Astrocyte of the spinal cord (primary cell): ENCODE results near the gene LDLR.
A peak's percentile ranks its signal among the peaks of the same experiment; 100 is the strongest.
"Not testable (repeated sequence)": the region's sequence is repeated elsewhere in the genome, so short reads cannot be mapped to it uniquely, and the experiment has no call there.

Source experiments
- DNase-seq: peaks from one replicate; pipeline ENCODE4 v3.0.0; 2011; ENCODE audit warnings: low read depth, low spot score
- H3K4me3 ChIP-seq: 2 replicates; pipeline ENCODE4 v1.5.1; 2011; ENCODE audit warnings: low read depth, mild to moderate bottlenecking, low read length, moderate library complexity
- in situ Hi-C: cut with HindIII; loops from 2 replicates; pipeline ENCODE4 v1.10.0; 2017; ENCODE audit warnings: low sequenced_read_pairs
- TF ChIP-seq, protein P1 (sequence below): IDR thresholded peaks from 2 replicates; pipeline ENCODE4 v1.5.1; 2012; ENCODE audit warnings: low read depth, mild to moderate bottlenecking, low read length, inconsistent platforms

The LDLR gene

DNA sequence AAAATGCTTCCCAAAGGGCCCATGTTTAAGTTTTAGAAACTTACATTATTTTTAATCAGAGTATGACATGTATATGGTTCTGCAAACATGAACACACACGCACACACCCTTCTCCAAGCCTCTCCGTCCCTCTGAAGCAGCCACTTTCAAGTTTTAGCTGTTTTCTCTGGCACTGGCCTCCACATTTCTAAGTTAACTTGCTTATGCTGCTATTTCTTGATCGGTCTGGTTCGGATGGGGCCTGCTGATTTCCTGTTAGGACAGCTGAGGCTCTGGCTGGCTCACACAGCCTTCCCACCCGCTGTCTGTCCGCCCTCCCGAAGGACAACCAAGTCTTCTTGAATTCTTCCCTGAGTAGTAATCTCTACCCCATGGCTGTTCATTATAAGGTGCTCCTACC is 61.9 kb downstream of the LDLR start:
- no peak overlapping the region for H3K4me3 ChIP-seq
- in situ Hi-C loops, result no loop called here
- peak; percentile 84 for DNase-seq
- TF ChIP-seq, protein P1, sequence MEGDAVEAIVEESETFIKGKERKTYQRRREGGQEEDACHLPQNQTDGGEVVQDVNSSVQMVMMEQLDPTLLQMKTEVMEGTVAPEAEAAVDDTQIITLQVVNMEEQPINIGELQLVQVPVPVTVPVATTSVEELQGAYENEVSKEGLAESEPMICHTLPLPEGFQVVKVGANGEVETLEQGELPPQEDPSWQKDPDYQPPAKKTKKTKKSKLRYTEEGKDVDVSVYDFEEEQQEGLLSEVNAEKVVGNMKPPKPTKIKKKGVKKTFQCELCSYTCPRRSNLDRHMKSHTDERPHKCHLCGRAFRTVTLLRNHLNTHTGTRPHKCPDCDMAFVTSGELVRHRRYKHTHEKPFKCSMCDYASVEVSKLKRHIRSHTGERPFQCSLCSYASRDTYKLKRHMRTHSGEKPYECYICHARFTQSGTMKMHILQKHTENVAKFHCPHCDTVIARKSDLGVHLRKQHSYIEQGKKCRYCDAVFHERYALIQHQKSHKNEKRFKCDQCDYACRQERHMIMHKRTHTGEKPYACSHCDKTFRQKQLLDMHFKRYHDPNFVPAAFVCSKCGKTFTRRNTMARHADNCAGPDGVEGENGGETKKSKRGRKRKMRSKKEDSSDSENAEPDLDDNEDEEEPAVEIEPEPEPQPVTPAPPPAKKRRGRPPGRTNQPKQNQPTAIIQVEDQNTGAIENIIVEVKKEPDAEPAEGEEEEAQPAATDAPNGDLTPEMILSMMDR, result no peak

DNA sequence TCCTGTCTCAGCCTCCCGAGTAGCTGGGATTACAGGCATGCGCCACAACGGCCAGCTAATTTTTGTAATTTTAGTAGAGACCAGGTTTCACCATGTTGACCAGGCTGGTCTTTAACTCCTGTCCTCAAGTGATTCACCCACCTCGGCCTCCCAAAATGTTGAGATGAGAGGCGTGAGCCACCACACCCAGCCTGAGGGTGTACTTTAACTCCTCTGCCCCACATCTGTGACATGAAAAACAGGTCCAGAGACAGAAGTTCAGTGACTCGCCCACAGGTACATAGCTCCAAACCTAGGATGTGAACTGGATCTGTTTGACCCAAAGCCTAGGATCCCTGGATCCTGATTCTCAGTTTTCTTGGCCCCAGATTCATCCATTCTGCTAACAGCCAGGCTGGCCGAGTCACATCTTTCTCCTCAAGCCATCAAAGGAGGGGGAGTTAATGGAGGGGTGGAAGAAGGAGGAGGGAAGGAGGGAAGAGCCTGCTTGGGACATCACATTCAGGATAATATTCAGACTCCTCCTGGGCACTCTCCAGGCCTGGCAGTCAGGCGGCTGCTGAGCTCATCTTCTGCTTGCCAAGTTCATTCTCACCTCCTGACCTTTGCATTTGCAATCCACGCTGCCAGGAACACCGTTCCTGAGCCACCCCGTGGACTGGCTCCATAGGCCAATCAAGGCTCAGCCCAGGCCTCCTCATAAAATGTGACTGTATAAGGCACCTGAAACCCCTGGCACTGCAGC is 63.2 kb downstream of the LDLR start:
- TF ChIP-seq, protein P1, result no peak
- in situ Hi-C loops, result no loop called here
- DNase-seq, result peak; percentile 71
- H3K4me3 ChIP-seq, result no peak overlapping the region

DNA sequence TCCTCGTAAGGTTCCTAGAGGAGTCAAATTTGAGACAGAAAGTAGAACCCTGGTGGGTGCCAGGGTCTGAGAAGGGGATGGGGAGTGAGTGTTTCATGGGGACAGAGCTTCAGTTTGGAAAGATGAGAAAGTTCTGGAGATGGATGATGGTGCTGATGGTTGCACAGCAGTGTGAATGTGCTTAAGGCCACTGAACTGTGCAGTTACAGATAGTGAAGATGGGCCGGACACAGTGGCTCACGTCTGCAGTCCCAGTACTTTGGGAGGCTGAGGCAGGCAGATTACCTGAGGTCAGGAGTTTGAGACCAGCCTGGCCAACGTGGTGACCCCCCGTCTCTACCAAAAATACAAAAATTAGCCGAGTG is 65.4 kb downstream of the LDLR start:
- peak overlapping the region; percentile 71 for H3K4me3 ChIP-seq
- TF ChIP-seq, protein P1, result no peak
- in situ Hi-C loops, result no loop called here
- DNase-seq, result no peak

- peak within 1 kb of the TSS; percentile 71 for H3K4me3 ChIP-seq
- TF ChIP-seq, protein P1, result peak; percentile 0
- DNase-seq, result peak; percentile 98
- in situ Hi-C loops, result no loop called here
These were observed 66.3 kb downstream of the LDLR start, which contains the start of gene SPC24 for GRCh38 chr19:11155373-11156120. Gene SPC24, minus strand, starts transcription at chr19:11155782. Its CDS starts 6 bp downstream, at chr19:11155776.

- no peak overlapping the region for H3K4me3 ChIP-seq
- DNase-seq, result no peak
- in situ Hi-C loops, result no loop called here
- TF ChIP-seq, protein P1, result no peak
These were observed 70.6 kb downstream of the LDLR start for GRCh38 chr19:11159598-11160439.

GRCh38 chr19:11160440-11160768 is 71.1 kb downstream of the LDLR start:
- in situ Hi-C loops, H3K4me3 ChIP-seq, DNase-seq: not testable (repeated sequence)

GRCh38 chr19:11164296-11164695 is 75.0 kb downstream of the LDLR start:
- peak overlapping the region; percentile 15 for H3K4me3 ChIP-seq
- in situ Hi-C loops, result no loop called here
- DNase-seq, result no peak
- TF ChIP-seq, protein P1, result no peak
